GM19043 (cell line): Measurements from ENCODE around the gene TNFRSF14.

Source experiments
- ATAC-seq: cut with Tn5 transposase; IDR thresholded peaks from one replicate; pipeline ENCODE4 v1.9.1; 2021; ENCODE audit warnings: low read depth; ENCODE audit not compliant: unreplicated experiment

TNFRSF14 gene

DNA sequence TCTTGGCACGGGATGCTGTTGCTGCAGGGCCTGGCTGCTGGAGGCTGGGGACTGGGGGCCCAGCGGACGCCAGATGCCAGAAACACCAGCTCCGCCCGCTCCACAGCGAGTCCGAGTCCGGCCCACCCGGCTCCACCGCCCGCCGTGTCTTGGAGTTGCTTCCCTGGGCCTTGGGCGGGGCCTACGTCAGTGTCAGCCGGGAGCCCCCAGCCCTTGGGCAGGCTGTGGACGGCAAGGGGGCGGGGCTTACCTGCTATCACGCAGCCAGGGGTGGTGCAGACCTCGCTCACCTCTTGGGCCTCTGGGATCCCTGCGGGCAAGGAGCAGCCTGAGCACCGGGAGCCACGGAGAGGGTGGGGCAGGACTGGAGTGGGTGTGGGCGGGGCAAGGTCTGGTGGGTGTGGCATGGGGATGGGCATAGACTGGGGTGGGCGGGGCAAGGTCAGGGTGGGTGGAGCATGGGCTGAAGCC is 54.9 kb downstream of the TNFRSF14 start:
- no peak for ATAC-seq

DNA sequence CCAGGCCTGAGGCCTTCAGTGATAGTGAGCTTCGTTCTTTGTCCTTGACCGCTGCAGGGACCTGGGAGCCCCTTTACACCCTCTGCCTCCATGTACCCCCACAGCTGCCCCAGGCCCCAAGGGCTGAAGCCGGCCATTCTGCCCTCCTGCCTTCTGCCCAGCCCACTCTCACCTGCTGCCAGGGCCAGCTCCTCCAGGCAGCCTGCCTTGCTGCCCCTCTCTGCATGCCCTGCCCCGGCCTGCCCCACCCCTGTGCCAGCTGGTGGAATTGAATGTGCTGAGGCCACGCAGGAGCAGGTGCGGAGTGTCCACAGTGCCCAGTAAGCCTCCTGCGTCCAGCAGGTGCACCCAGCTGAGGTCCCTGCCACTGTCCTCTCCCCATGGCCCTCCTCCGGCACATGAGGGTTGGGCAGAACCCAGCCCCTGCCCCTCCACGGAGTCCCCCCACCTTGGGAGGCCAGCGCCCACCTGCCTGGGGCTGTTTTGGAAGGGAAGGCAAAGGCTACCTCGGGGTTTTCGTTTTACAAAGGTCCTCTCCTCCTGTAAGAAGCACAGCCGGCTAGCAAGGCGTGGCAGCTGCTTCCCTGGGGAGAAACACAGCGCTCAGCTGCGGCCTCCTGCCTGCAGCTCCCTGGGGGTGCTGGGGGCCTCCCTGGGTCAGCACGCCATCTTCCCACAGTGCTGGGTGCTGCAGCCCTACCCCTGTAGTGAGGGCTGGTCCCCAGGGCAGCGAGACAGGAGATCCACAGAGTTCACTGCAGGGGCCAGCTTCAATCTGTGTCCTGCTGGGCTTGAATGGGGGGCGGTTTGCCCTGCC is 55.7 kb downstream of the TNFRSF14 start:
- no peak for ATAC-seq

DNA sequence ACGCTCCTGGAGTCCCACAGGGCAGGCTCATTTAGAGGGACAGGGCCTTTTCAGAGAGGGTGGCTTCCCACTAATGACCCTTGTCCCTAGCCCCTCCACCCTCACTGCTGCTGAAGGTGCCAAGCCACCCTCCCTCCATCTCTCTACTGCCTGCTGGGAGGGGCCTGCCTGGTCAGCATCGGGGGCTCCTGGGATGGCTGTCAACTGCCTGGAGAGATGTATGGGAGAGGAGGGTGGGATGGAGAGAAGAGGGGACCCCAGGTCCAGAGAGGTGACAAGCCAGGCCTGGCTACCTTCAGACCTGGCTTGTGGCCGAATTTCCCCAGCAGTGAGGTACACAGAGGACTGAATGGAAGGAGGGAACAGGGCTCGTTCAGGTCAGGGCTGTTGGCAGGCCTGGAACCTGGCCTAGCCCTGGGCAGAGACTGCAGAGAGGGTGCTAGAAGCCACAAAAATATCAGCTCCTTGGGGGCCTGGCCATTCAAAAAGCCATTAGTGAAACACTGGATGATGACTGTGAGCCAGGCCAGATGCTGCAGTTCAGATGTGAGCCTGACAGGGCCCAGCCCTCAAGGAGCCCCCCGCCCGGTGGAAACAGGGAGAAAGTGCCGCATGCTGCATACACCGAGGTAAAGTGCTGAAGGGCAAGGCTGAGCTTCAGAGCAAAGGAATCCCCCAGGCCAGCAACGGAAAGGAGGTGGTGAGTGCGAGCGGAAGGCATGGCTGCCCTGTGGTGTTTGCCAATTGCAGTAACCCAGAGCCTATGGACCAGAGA is 56.6 kb downstream of the TNFRSF14 start:
- ATAC-seq, result no peak
